Astrocyte (in vitro differentiated cells and primary cell): ENCODE data around the gene CTRB2. TPM values are rescaled to one million over a fixed set of nuclear protein-coding genes. Genes with fewer than 3 reads are reported as not detected.

ENCODE experiments used
- DNase-seq: peaks from one replicate; pipeline ENCODE4 v3.0.0-alpha.2; 2010; ENCODE audit warnings: low read depth
- FAIRE-seq: peaks from 2 replicates; lab custom pipeline; 2011; peaks lifted over from hg19 to GRCh38; lab: Jason Lieb, UNC
- H2AFZ ChIP-seq: 2 replicates; pipeline ENCODE4 v1.6.0; 2012; ENCODE audit warnings: low read depth, low read length, inconsistent platforms
- H3K27ac ChIP-seq: 2 replicates; pipeline ENCODE4 v1.5.1; 2011; ENCODE audit warnings: low read depth, low read length, inconsistent platforms
- H3K27me3 ChIP-seq: 2 replicates; pipeline ENCODE4 v1.6.0; 2011; ENCODE audit warnings: low read length, inconsistent platforms; ENCODE audit not compliant: insufficient read depth
- H3K36me3 ChIP-seq: 2 replicates; pipeline ENCODE4 v1.5.1; 2011; ENCODE audit warnings: low read length, inconsistent platforms; ENCODE audit not compliant: insufficient read depth
- H3K4me1 ChIP-seq: 2 replicates; pipeline ENCODE4 v1.5.1; 2011; ENCODE audit warnings: low read length, inconsistent platforms; ENCODE audit not compliant: insufficient read depth
- H3K4me2 ChIP-seq: 2 replicates; pipeline ENCODE4 v1.6.0; 2012; ENCODE audit warnings: low read length, inconsistent platforms
- H3K4me3 ChIP-seq: 2 replicates; pipeline ENCODE4 v1.5.1; 2011; ENCODE audit warnings: low read depth, mild to moderate bottlenecking, low read length, inconsistent platforms; ENCODE audit not compliant: insufficient read depth
- H3K79me2 ChIP-seq: 2 replicates; pipeline ENCODE4 v1.6.0; 2012; ENCODE audit warnings: mild to moderate bottlenecking, low read length, inconsistent platforms; ENCODE audit not compliant: insufficient read depth
- H3K9ac ChIP-seq: 2 replicates; pipeline ENCODE4 v1.6.0; 2012; ENCODE audit warnings: mild to moderate bottlenecking, low read length, inconsistent platforms
- H3K9me3 ChIP-seq: 2 replicates; pipeline ENCODE4 v1.5.1; 2012; ENCODE audit warnings: low read depth, mild to moderate bottlenecking, low read length, inconsistent platforms; ENCODE audit not compliant: insufficient read depth
- H4K20me1 ChIP-seq: 2 replicates; pipeline ENCODE4 v1.6.0; 2012; ENCODE audit warnings: low read length, inconsistent platforms; ENCODE audit not compliant: insufficient read depth
- H3K27ac Mint-ChIP-seq: one replicate; pipeline ENCODE4 v1.8.0; 2021; ENCODE audit warnings: mild to moderate bottlenecking, mixed read lengths; ENCODE audit not compliant: unreplicated experiment
- H3K27me3 Mint-ChIP-seq: one replicate; pipeline ENCODE4 v1.8.0; 2021; ENCODE audit warnings: low read depth, mixed read lengths; ENCODE audit not compliant: unreplicated experiment
- H3K36me3 Mint-ChIP-seq: one replicate; pipeline ENCODE4 v1.8.0; 2021; ENCODE audit warnings: low read depth, mixed read lengths; ENCODE audit not compliant: unreplicated experiment
- H3K4me1 Mint-ChIP-seq: one replicate; pipeline ENCODE4 v1.8.0; 2021; ENCODE audit warnings: low read depth, mixed read lengths; ENCODE audit not compliant: unreplicated experiment
- H3K4me3 Mint-ChIP-seq: one replicate; pipeline ENCODE4 v1.8.0; 2021; ENCODE audit warnings: mild to moderate bottlenecking, moderate library complexity, mixed read lengths; ENCODE audit not compliant: unreplicated experiment
- H3K9me3 Mint-ChIP-seq: one replicate; pipeline ENCODE4 v1.8.0; 2021; ENCODE audit warnings: mild to moderate bottlenecking, mixed read lengths; ENCODE audit not compliant: unreplicated experiment
- CTCF ChIP-seq: IDR thresholded peaks from 2 replicates; pipeline ENCODE4 v1.5.1; 2011; ENCODE audit warnings: low read depth, mild to moderate bottlenecking, inconsistent platforms, low read length, moderate library complexity; ENCODE audit not compliant: insufficient read depth
- EZH2 ChIP-seq: IDR thresholded peaks from 2 replicates; pipeline ENCODE4 v1.6.1; 2012; ENCODE audit warnings: mild to moderate bottlenecking, low read length, inconsistent platforms; ENCODE audit not compliant: insufficient read depth
- total RNA-seq: library from RNA; stranded (reverse); gene quantifications from 2 replicates; pipeline ENCODE4 v1.2.1, GENCODE V29; 2021

The CTRB2 gene
- total RNA-seq, 1 donor from 2014 or later, result 0.43 TPM

GRCh38 chr16:75251280-75252048, 44.5 kb upstream of the CTRB2 start, which contains the start of gene BCAR1:
Gene BCAR1 (minus strand): TSS chr16:75251624. CDS start chr16:75251482, 142 bp downstream.
- Mint-ChIP-seq H3K36me3 (peaks cover 3% of the 10 kb centered on the region), H3K27me3 (no peaks in the 10 kb centered on the region), H3K27ac (peak within 1 kb of the TSS; percentile 91), H3K4me3 (peak within 1 kb of the TSS; percentile 94), H3K4me1 (peaks cover 59% of the 10 kb centered on the region), H3K9me3 (no peaks in the 10 kb centered on the region)
- Histone ChIP-seq H4K20me1 (peaks cover 85% of the 10 kb centered on the region), H3K9me3 (no peaks in the 10 kb centered on the region), H3K36me3 (no peaks in the 10 kb centered on the region), H3K79me2 (peaks cover 96% of the 10 kb centered on the region), H2AFZ (no peak within 1 kb of the TSS), H3K9ac (peak within 1 kb of the TSS; percentile 96), H3K27ac (peak within 1 kb of the TSS; percentile 99), H3K4me3 (peak within 1 kb of the TSS; percentile 83), H3K27me3 (no peaks in the 10 kb centered on the region), H3K4me2 (peak within 1 kb of the TSS; percentile 91), H3K4me1 (peaks cover 80% of the 10 kb centered on the region)
- peak; percentile 90 for DNase-seq
- TF ChIP-seq EZH2 (no peak), CTCF (no peak)
- no peak for FAIRE-seq

GRCh38 chr16:75250809-75251279, 43.9 kb upstream of the CTRB2 start:
- Histone ChIP-seq H3K4me1 (peaks cover 80% of the 10 kb centered on the region), H3K79me2 (peaks cover 96% of the 10 kb centered on the region), H3K9ac (peak overlapping the region; percentile 96), H3K4me3 (peak overlapping the region; percentile 83), H4K20me1 (peaks cover 79% of the 10 kb centered on the region), H2AFZ (no peak overlapping the region), H3K36me3 (no peaks in the 10 kb centered on the region), H3K9me3 (no peaks in the 10 kb centered on the region), H3K27ac (peak overlapping the region; percentile 99), H3K27me3 (no peaks in the 10 kb centered on the region), H3K4me2 (peak overlapping the region; percentile 91)
- Mint-ChIP-seq H3K36me3 (peaks cover 3% of the 10 kb centered on the region), H3K27me3 (no peaks in the 10 kb centered on the region), H3K4me1 (peaks cover 63% of the 10 kb centered on the region), H3K9me3 (no peaks in the 10 kb centered on the region), H3K27ac (peak overlapping the region; percentile 91), H3K4me3 (peak overlapping the region; percentile 94)
- FAIRE-seq (no peak), DNase-seq (no peak)
- no peak for TF ChIP-seq EZH2
- TF ChIP-seq CTCF, result no peak
